Measurements from ENCODE around the gene KRTAP21-2. TPM values are rescaled to one million over a fixed set of nuclear protein-coding genes. Genes with fewer than 3 reads are reported as not detected.

Gene KRTAP21-2
- total and polyA plus RNA-seq, 8 donors, result not detected

- TF ChIP-seq EP300 (IDR thresholded peaks at IDR 0.05), result no peak
- DNase-seq, result no peak
- H3K27me3 ChIP-seq, result no peaks in the 10 kb centered on the region
- H3K27ac ChIP-seq, result no peak overlapping the region
- no peaks in the 10 kb centered on the region for H3K4me1 ChIP-seq
- H3K4me3 ChIP-seq, result no peak overlapping the region
- WGBS, 5 donors, result 68 to 75% (median 70%) methylated on average over 2 of the region's 2 CpGs
- intact Hi-C loops (cut with DNase I; ENCODE audit: low total_unique reads), result no loop called here
- peaks cover 0 to 12% (median 0%) of the 10 kb centered on the region in 4 donors for H3K9me3 ChIP-seq
- H3K36me3 ChIP-seq, result no peaks in the 10 kb centered on the region
Observed at GRCh38 chr21:30714946-30715345, 32.1 kb downstream of the KRTAP21-2 start.

- no peaks in the 10 kb centered on the region for H3K4me1 ChIP-seq
- no peaks in the 10 kb centered on the region for H3K27me3 ChIP-seq
- no peak for TF ChIP-seq POLR2A (IDR thresholded peaks at IDR 0.05)
- TF ChIP-seq, protein P1, sequence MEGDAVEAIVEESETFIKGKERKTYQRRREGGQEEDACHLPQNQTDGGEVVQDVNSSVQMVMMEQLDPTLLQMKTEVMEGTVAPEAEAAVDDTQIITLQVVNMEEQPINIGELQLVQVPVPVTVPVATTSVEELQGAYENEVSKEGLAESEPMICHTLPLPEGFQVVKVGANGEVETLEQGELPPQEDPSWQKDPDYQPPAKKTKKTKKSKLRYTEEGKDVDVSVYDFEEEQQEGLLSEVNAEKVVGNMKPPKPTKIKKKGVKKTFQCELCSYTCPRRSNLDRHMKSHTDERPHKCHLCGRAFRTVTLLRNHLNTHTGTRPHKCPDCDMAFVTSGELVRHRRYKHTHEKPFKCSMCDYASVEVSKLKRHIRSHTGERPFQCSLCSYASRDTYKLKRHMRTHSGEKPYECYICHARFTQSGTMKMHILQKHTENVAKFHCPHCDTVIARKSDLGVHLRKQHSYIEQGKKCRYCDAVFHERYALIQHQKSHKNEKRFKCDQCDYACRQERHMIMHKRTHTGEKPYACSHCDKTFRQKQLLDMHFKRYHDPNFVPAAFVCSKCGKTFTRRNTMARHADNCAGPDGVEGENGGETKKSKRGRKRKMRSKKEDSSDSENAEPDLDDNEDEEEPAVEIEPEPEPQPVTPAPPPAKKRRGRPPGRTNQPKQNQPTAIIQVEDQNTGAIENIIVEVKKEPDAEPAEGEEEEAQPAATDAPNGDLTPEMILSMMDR (IDR thresholded peaks at IDR 0.05), result no peak
- TF ChIP-seq EP300 (IDR thresholded peaks at IDR 0.05), result no peak
- no peak for TF ChIP-seq POLR2AphosphoS5 (IDR thresholded peaks at IDR 0.05)
- H3K27ac ChIP-seq, result no peak overlapping the region
- no peaks in the 10 kb centered on the region for H3K36me3 ChIP-seq
- H3K4me3 ChIP-seq, result no peak overlapping the region
- peaks cover 0 to 12% (median 0%) of the 10 kb centered on the region in 4 donors for H3K9me3 ChIP-seq
- 61 to 75% (median 66%) methylated on average over 3 of the region's 3 CpGs for WGBS, 5 donors
- intact Hi-C loops (cut with DNase I; ENCODE audit: low total_unique reads), result no loop called here
- DNase-seq, result no peak
Observed at GRCh38 chr21:30714456-30714855, 32.6 kb downstream of the KRTAP21-2 start.

- intact Hi-C loops (cut with DNase I; ENCODE audit: low total_unique reads), result no loop called here
- Histone ChIP-seq H3K4me3 (no peak overlapping the region), H3K27me3 (no peaks in the 10 kb centered on the region), H3K27ac (no peak overlapping the region), H3K4me1 (no peaks in the 10 kb centered on the region), H3K9me3 (peaks cover 0 to 12% (median 0%) of the 10 kb centered on the region in 4 donors), H3K36me3 (no peaks in the 10 kb centered on the region)
- TF ChIP-seq, protein P1 (IDR thresholded peaks at IDR 0.05), result no peak
- TF ChIP-seq POLR2AphosphoS5 (IDR thresholded peaks at IDR 0.05), result no peak
- no peak for TF ChIP-seq POLR2A (IDR thresholded peaks at IDR 0.05)
- TF ChIP-seq EP300 (IDR thresholded peaks at IDR 0.05), result no peak
- DNase-seq, result no peak
- WGBS, 5 donors, result 81 to 88% (median 85%) methylated on average over 3 of the region's 3 CpGs
Observed at GRCh38 chr21:30713766-30714165, 33.3 kb downstream of the KRTAP21-2 start.

- H3K9me3 ChIP-seq, result peaks cover 0 to 18% (median 1%) of the 10 kb centered on the region in 4 donors
- H3K36me3 ChIP-seq, result no peaks in the 10 kb centered on the region
- DNase-seq, result no peak
- H3K4me1 ChIP-seq, result no peaks in the 10 kb centered on the region
- 18 to 38% (median 25%) methylated on average over 3 of the region's 3 CpGs for WGBS, 5 donors
- no peak overlapping the region for H3K4me3 ChIP-seq
- H3K27ac ChIP-seq, result no peak overlapping the region
- no peak for TF ChIP-seq POLR2A (IDR thresholded peaks at IDR 0.05)
- TF ChIP-seq EP300 (IDR thresholded peaks at IDR 0.05), result no peak
- TF ChIP-seq, protein P1 (IDR thresholded peaks at IDR 0.05), result no peak
- TF ChIP-seq POLR2AphosphoS5 (IDR thresholded peaks at IDR 0.05), result no peak
- intact Hi-C loops (cut with DNase I; ENCODE audit: low total_unique reads), result no loop called here
- no peaks in the 10 kb centered on the region for H3K27me3 ChIP-seq
Observed at GRCh38 chr21:30710499-30710898, 36.6 kb downstream of the KRTAP21-2 start.

- no peak for TF ChIP-seq POLR2A (IDR thresholded peaks at IDR 0.05)
- no peak for TF ChIP-seq EP300 (IDR thresholded peaks at IDR 0.05)
- TF ChIP-seq, protein P1 (IDR thresholded peaks at IDR 0.05), result no peak
- no peak for TF ChIP-seq POLR2AphosphoS5 (IDR thresholded peaks at IDR 0.05)
Observed at GRCh38 chr21:30707409-30707808, 39.6 kb downstream of the KRTAP21-2 start.

More at GRCh38 chr21:30707409-30707808, 39.6 kb downstream of the KRTAP21-2 start:
- Histone ChIP-seq H3K36me3 (no peaks in the 10 kb centered on the region), H3K4me3 (no peak overlapping the region), H3K27ac (no peak overlapping the region), H3K9me3 (peaks cover 0 to 13% (median 1%) of the 10 kb centered on the region in 4 donors), H3K27me3 (no peaks in the 10 kb centered on the region), H3K4me1 (no peaks in the 10 kb centered on the region)
- no peak for DNase-seq
- intact Hi-C loops (cut with DNase I; ENCODE audit: low total_unique reads), result no loop called here

Data from stomach (tissue), 9 donors.